DMS79 (cell line): ENCODE results near the gene CCDC15.
A peak's percentile ranks its signal among the peaks of the same experiment; 100 is the strongest.
"Not testable (repeated sequence)": the region's sequence is repeated elsewhere in the genome, so short reads cannot be mapped to it uniquely, and the experiment has no call there.

ENCODE experiments used
- DNase-seq: peaks from one replicate; lab custom pipeline; 2025; lab: John Stamatoyannopoulos, UW

Gene CCDC15

GRCh38 chr11:124941703-124942102, 12.3 kb upstream of the CCDC15 start:
- no peak for DNase-seq

GRCh38 chr11:124942466-124943253, 11.3 kb upstream of the CCDC15 start:
- DNase-seq, result no peak

GRCh38 chr11:124943254-124943616, 10.8 kb upstream of the CCDC15 start:
- DNase-seq, result no peak

GRCh38 chr11:124943741-124944140, 10.3 kb upstream of the CCDC15 start:
- DNase-seq, result no peak

- DNase-seq, result no peak
Observed at GRCh38 chr11:124944565-124944964, 9.4 kb upstream of the CCDC15 start.

- no peak for DNase-seq
Observed at GRCh38 chr11:124945826-124946225, 8.2 kb upstream of the CCDC15 start.

- DNase-seq, result no peak
Observed at GRCh38 chr11:124946735-124947141, 7.3 kb upstream of the CCDC15 start.

- no peak for DNase-seq
Observed at GRCh38 chr11:124950601-124951330, 3.2 kb upstream of the CCDC15 start.

- DNase-seq, result no peak
Observed at GRCh38 chr11:124951341-124951740, 2.7 kb upstream of the CCDC15 start.

- no peak for DNase-seq
Observed at GRCh38 chr11:124954590-124954955, 571 bp downstream of the CCDC15 start.

GRCh38 chr11:124955035-124955434, 1.0 kb downstream of the CCDC15 start:
- DNase-seq, result no peak

GRCh38 chr11:124961972-124962609, 8.1 kb downstream of the CCDC15 start:
- peak; percentile 61 for DNase-seq

GRCh38 chr11:124968197-124968596, 14.2 kb downstream of the CCDC15 start:
- not testable (repeated sequence) for DNase-seq

GRCh38 chr11:124970925-124971324, 16.9 kb downstream of the CCDC15 start:
- no peak for DNase-seq

GRCh38 chr11:124971810-124972209, 17.8 kb downstream of the CCDC15 start:
- DNase-seq, result no peak

- DNase-seq, result no peak
Observed at GRCh38 chr11:124976531-124976930, 22.5 kb downstream of the CCDC15 start.

- no peak for DNase-seq
Observed at GRCh38 chr11:124977006-124977405, 23.0 kb downstream of the CCDC15 start.

GRCh38 chr11:124978316-124978715, 24.3 kb downstream of the CCDC15 start:
- no peak for DNase-seq

GRCh38 chr11:124982043-124982442, 28.0 kb downstream of the CCDC15 start:
- DNase-seq, result no peak

GRCh38 chr11:124983674-124984511, 29.9 kb downstream of the CCDC15 start:
- DNase-seq, result no peak

GRCh38 chr11:124984512-124984854, 30.5 kb downstream of the CCDC15 start:
- no peak for DNase-seq

- DNase-seq, result no peak
Observed at GRCh38 chr11:124987096-124987495, 33.1 kb downstream of the CCDC15 start.
